Fibroblast of skin of right quadriceps (primary cell): ENCODE measurements around the gene SAMHD1.
"Not testable (repeated sequence)": the region's sequence is repeated elsewhere in the genome, so short reads cannot be mapped to it uniquely, and the experiment has no call there.

Source experiments
- DNase-seq: peaks from one replicate; pipeline ENCODE4 v3.0.0-alpha.2; 2013

Gene SAMHD1

DNA sequence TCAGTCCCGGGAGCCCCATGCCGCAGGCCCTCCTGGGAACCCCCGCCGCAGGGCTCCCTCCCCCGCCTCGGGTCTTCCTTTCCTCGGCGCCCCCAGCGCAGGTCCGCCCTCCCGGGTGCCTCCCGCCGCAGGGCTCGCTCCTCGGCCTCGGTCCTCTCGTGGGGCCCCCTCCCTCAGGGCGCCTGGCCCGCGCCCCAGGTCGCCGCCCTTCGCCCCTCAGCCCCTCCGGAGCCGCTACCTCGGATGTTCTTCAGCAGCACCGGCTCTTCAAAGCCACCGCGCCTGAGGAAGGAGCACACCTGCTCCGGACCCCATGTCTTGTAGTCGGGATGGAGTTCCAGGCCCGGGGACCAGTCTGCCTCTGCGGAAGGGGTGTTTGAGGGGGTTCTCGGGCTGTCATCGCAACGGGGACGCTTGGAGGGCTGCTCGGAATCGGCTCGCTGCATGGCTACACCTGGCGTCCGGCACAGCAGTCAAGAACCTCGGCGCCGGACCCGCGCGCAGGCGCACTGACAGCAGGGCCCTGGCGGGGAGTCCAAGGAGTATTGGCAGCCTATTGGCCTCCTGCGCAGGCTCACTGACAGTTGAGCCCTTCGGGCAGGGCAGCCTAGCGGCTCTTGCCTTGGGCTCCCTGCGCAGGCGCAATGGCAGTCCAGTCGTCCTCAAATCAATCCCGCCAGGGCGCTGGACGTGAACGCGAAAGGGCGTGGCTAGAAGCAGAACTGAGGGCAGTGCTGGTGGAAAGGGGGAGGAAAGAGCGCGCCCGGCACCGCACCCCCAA lies at the start of gene SAMHD1:
Gene SAMHD1, minus strand, starts transcription at position 511 of the 781 bp plus-strand sequence. Its CDS starts 65 bp downstream, at position 446.
- DNase-seq = peak; percentile 95

DNA sequence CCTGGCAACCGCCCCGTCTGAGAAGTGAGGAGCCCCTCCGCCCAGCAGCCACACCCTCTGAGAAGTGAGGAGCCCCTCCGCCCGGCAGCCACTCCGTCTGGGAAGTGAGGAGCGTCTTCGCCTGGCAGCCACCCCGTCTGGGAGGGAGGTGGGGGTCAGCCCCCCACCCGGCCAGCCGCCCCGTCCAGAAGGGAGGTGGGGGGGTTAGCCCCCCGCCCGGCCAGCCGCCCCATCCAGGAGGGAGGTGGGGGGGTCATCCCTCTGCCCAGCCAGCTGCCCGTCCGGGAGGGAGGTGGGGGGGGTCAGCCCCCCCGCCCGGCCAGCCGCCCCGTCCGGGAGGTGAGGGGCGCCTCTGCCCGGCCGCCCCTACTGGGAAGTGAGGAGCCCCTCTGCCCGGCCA lies 48.7 kb upstream of the SAMHD1 start:
- DNase-seq = not testable (repeated sequence)

GRCh38 chr20:36998652-36999051 lies 47.1 kb upstream of the SAMHD1 start:
- no peak for DNase-seq

DNA sequence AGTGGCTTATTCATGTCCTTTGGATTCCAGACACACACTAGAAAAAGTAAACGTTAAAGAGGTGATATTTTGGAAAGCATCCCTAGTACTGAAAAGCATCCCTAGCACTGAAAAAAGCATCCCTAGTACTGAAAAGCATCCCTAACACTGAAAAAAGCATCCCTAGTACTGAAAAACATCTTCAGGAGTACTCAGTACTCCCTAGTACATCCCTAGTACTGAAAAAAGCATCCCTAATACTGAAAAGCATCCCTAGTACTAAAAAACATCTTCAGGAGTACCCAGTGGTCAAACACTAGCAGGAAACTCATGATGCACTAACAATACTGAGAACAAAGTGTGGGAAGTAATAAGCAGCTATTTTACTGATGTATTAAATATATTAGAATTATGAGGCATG lies 45.6 kb upstream of the SAMHD1 start:
- no peak for DNase-seq

DNA sequence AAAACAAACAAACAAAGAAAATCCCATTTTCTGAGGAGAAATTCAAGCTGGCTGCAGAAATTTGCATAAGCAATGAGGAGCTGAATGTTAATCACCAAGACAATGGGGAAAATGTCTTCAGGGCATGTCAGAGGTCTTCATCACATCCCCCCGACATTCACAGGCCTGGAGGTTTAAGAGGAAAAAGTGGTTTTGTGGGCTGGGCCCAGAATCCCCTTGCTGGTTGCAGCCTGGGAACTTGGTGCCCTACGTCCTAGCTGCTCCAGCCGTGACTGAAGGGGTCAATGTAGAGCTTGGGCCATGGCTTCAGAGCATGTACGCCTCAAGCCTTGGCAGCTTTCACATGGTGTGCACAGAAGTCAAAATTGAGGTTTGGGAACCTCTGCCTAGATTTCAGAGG lies 42.7 kb upstream of the SAMHD1 start:
- not testable (repeated sequence) for DNase-seq

- no peak for DNase-seq
Measured at GRCh38 chr20:36992802-36993334, 41.4 kb upstream of the SAMHD1 start.

GRCh38 chr20:36991703-36992102 lies 40.2 kb upstream of the SAMHD1 start:
- no peak for DNase-seq

GRCh38 chr20:36989797-36990196 lies 38.3 kb upstream of the SAMHD1 start:
- DNase-seq = no peak

GRCh38 chr20:36988494-36988966 lies 37.0 kb upstream of the SAMHD1 start:
- DNase-seq = peak; percentile 14

- DNase-seq = no peak
Measured at GRCh38 chr20:36984257-36984638, 32.7 kb upstream of the SAMHD1 start.

DNA sequence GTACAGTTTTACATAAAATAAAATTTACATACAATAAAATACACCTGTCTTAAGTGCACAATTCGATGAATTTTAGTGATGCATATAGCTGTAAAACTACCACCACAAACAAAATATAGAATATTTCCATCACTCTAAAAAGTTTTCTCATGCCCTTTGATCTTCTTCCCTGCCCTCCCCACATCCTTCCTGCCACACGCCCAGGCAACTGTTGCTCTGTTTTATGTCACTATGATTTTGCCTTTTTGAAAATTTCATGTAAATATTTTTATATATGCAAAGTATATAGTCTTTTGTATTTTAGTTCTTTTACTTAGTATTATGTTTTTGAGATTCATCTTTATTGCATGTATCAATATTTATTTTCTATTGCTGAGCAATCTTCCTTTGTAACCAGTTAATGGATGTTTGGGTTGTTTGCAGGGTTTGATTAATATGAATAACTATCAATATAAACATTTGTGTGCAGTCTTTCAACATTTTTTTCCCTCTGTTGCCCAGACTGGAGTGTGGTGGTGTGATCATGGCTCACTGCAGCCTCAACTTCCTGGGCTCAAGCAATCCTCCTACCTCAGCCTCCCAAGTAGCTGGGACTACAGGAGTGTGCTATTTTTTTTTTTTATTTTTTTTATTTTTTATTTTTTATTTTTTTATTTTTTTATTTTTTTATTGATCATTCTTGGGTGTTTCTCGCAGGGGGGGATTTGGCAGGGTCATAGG lies 23.8 kb upstream of the SAMHD1 start:
- DNase-seq = no peak

GRCh38 chr20:36974660-36975059 lies 23.2 kb upstream of the SAMHD1 start:
- no peak for DNase-seq

DNA sequence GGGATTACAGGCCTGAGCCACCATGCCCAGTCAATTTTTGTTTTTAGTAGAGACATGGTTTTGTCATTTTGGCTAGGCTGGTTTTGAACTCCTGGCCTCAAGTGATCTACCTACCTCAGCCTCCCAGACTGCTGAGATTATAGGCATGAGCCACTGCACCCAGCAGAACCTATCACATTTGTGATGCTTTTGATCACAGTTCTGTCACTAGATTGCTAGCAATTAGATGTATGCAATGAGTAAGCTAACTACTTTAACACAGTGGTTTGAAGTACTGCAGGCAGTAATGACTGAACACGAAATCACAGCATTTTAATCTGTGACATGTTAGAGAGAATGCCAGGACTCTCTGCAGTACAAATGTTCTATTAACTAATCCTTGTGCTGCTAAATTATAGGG lies 19.6 kb upstream of the SAMHD1 start:
- no peak for DNase-seq

DNA sequence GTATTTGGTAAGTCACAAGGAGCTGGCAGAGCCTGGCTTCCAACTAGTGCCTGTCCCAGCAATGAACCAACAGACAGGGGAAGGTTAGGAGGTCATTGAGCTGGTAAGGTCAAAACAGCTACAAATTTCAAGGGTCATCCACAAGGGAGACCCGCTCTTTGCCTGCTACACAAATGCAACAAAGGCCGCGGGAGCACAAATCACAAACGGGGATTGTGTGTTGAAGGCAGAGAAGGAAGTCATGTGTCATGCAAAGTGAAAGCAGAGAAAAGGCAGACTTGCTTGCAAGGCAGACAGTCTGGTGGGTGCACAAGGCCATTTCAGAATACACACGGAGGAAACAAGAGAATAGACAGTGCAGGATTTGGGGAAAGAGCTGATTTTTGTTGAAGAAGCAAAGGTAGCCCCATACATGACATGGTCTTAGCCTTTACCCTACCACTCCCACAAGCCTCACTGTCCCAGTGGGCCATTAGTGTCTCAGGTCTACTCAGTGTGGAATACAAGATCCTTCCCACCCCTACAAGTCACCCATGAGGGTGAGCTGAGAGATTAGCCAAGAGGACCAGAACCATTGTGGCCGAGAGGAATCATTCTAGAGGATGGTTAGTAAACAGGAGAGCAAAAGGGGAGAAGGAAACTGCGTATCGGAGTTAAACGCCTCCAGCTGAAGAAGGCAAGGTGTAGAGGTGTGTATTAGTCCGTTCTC lies 18.1 kb upstream of the SAMHD1 start:
- DNase-seq = no peak

- no peak for DNase-seq
Measured at GRCh38 chr20:36969051-36969450, 17.5 kb upstream of the SAMHD1 start.

- DNase-seq = no peak
Measured at GRCh38 chr20:36967636-36968035, 16.1 kb upstream of the SAMHD1 start.

GRCh38 chr20:36966965-36967364 lies 15.5 kb upstream of the SAMHD1 start:
- not testable (repeated sequence) for DNase-seq

DNA sequence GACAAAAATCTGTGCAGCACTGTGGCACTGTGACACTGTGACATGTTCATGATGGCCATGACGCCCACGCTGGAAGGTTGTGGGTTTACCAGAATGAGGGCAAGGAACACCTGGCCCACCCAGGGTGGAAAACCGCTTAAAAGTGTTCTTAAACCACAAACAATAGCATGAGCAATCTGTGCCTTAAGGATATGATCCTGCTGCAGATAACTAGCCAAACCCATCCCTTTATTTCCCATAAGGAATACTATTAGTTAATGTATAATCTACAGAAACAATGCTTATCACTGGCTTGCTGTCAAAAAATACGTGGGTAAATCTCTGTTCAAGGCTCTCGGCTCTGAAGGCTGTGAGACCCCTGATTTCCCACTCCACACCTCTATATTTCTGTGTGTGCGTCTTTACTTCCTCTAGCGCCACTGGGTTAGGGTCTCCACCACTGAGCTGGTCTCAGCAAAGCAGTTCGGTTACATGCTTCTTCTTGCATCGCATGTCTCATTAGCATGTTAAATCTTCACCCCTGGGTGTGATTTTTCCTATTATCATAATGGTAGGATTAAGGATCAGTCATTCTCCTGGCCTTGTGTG lies 10.9 kb upstream of the SAMHD1 start:
- DNase-seq = not testable (repeated sequence)

DNA sequence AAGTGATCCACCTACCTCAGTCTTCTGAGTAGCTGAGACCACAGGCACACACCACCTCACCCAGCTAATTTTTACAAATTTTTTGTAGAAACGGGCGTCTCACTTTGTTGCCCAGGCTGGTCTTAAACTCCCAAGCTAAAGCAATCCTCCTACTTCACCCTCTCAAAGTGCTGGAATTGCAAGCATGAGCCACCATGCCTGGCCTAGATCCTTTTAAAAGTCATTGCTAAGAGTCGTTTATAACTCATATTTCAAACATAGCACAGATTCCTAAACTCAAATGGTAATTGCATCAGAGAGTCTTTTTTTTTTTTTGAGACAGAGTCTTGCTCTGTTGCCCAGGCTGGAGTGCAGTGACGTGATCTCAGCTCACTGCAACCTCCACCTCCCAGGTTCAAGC lies 7.7 kb upstream of the SAMHD1 start:
- no peak for DNase-seq

DNA sequence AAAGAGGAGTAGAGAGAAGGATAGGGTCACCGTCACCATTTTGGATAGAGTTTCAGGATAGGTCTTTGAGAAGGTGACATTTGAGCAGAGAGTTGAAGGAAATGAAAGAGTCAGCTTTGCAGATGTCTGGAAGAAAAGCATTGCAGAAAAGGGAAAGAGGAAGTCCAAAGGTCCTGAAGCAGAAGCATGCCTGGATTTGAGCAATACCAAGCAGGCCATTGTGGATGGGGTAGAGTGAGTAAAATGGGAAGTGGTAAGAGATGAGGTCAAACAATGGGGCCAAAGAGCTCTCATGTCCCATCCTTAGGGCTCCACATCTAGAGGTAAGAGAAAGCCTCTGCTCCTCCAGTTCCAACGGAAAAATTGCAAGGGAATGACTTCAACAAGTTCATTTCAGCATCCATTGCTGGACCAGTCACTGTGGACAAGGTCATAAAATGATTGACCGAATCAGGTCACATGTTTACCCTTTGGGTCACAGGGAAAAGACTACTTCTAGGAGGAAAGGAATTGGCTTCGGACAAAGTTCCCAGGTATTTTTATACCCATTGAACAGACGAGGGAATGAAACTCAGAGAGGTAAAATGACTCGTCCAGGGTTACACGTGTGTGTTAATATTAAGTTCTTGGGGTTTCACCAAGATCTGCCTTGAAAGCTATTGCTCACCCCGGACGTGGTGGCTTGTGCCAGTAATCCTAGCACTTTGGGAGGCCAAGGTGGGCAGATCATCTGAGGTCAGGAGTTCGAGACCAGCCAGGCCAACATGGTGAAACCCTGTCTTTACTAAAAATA lies 6.6 kb upstream of the SAMHD1 start:
- DNase-seq = no peak

DNA sequence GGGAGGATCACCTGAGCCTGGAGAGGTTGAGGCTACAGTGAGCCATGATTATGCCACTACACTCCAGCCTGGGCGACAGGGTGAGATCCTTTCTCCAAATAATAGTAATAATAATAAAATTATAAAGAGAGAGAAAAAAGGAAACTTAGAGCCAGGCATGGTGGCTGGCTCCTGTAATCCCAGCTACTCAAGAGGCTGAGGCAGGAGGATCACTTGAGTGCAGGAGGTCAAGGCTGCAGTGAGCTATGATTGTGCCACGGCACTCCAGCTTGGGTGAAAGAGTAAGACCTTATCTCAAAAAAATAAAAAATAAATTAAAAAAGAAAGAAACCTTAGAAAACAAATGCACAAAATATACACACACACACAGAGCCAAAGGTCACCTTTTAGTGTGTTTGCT lies 5.2 kb upstream of the SAMHD1 start:
- no peak for DNase-seq

GRCh38 chr20:36956016-36956415 lies 4.5 kb upstream of the SAMHD1 start:
- no peak for DNase-seq
